Measurements from ENCODE around the gene UCK1.

Gene UCK1

GRCh38 chr9:131499254-131499767 is 31.8 kb downstream of the UCK1 start:
- H3K27ac Mint-ChIP-seq, result peak overlapping the region; percentile 50
- no peaks in the 10 kb centered on the region for H3K36me3 Mint-ChIP-seq
- no peaks in the 10 kb centered on the region for H3K27me3 Mint-ChIP-seq
- peak overlapping the region; percentile 25 for H3K4me3 Mint-ChIP-seq
- H3K4me1 Mint-ChIP-seq (ENCODE audit: low read depth), result peaks cover 59% of the 10 kb centered on the region
- H3K9me3 Mint-ChIP-seq (ENCODE audit: low read depth), result no peaks in the 10 kb centered on the region

- Mint-ChIP-seq H3K27me3 (no peaks in the 10 kb centered on the region), H3K9me3 (ENCODE audit: low read depth) (no peaks in the 10 kb centered on the region), H3K4me1 (ENCODE audit: low read depth) (peaks cover 42% of the 10 kb centered on the region), H3K36me3 (peaks cover 4% of the 10 kb centered on the region), H3K4me3 (no peak overlapping the region), H3K27ac (peak overlapping the region; percentile 73)
Measured at GRCh38 chr9:131496844-131497405, 34.1 kb downstream of the UCK1 start.

GRCh38 chr9:131495785-131496184 is 35.3 kb downstream of the UCK1 start:
- H3K36me3 Mint-ChIP-seq, result peaks cover 4% of the 10 kb centered on the region
- H3K27ac Mint-ChIP-seq, result no peak overlapping the region
- H3K4me1 Mint-ChIP-seq (ENCODE audit: low read depth), result peaks cover 33% of the 10 kb centered on the region
- no peaks in the 10 kb centered on the region for H3K9me3 Mint-ChIP-seq (ENCODE audit: low read depth)
- no peak overlapping the region for H3K4me3 Mint-ChIP-seq
- H3K27me3 Mint-ChIP-seq, result no peaks in the 10 kb centered on the region

GRCh38 chr9:131494296-131494870 is 36.7 kb downstream of the UCK1 start:
- H3K27me3 Mint-ChIP-seq, result no peaks in the 10 kb centered on the region
- no peaks in the 10 kb centered on the region for H3K9me3 Mint-ChIP-seq (ENCODE audit: low read depth)
- H3K4me1 Mint-ChIP-seq (ENCODE audit: low read depth), result peaks cover 21% of the 10 kb centered on the region
- peaks cover 7% of the 10 kb centered on the region for H3K36me3 Mint-ChIP-seq
- no peak overlapping the region for H3K4me3 Mint-ChIP-seq
- no peak overlapping the region for H3K27ac Mint-ChIP-seq

DNA sequence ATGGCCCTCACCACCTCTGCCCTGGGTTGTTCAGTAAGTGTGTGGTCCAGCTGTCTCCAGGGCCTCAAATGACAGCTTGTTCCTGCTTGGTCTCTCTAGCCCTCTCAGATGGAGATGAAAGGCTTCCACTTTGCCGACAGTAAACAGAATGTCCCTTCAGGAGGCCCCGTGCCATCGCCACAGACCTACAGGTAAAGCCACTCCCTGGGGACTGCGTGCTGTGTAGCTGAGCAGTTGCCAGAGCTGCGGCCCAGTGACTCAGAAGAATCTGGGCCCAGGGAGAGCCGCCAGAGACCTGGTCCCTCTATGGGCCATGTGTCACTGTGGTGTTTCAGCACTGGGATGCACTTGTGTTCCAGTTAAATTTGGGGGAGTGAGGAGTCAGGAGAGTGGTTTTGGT is 39.0 kb downstream of the UCK1 start:
- Mint-ChIP-seq H3K9me3 (ENCODE audit: low read depth) (no peaks in the 10 kb centered on the region), H3K4me1 (ENCODE audit: low read depth) (peaks cover 4% of the 10 kb centered on the region), H3K4me3 (no peak overlapping the region), H3K27me3 (no peaks in the 10 kb centered on the region), H3K36me3 (peaks cover 7% of the 10 kb centered on the region), H3K27ac (no peak overlapping the region)

DNA sequence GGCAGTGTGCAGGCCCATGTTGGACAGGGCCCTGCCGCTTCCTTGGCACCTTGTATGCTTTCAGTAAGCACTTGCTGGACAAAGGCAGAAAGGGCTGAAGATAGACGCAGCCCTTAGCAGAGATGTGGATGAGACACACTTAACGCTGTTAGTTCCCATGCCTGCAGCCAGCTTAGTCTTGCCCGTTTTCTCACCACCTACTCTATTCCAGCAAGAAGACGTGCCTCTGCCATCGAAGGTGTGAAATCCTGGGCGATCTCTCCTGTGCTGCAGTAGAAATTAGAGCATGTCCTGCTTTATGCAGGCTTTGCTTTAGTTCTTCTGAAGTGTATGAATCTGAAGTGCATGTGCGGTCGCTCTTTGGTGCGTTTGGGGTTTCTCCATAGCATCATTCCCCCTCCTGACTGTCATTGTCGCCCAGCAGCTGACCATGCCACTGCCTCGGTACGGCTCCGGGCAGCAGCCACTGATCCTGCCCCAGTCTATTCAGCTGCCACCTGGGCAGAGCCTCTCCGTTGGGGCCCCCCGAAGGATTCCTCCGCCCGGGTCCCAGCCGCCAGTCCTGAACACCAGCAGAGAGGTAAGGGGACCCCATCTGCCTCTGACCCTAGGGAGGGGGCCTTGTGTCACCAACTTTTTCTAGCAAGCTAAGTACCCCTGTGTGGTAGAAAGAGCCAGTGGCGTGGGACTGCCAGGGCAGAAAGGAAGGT is 39.9 kb downstream of the UCK1 start:
- Mint-ChIP-seq H3K27me3 (no peaks in the 10 kb centered on the region), H3K36me3 (peaks cover 7% of the 10 kb centered on the region), H3K9me3 (ENCODE audit: low read depth) (no peaks in the 10 kb centered on the region), H3K4me3 (no peak overlapping the region), H3K4me1 (ENCODE audit: low read depth) (peaks cover 4% of the 10 kb centered on the region), H3K27ac (peak overlapping the region; percentile 41)

DNA sequence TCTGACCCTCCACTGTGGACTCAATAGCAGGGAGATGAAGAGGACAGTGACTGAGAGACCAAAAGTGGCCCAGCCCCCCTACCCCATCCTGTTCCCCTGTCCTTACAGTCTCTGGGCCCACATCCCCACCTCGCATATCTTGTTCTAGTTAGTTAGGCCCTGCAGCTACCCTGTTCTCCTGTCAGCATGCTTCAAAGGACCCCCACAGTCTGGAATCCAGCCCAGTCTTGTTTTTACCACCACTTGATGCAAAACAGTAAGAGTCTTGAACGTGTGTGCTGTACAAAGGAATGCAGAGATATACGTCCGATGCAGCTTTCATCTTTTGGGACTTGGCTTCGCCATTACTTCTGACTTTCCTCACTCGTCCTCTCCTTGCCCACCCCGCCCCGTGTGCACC is 40.5 kb downstream of the UCK1 start:
- Mint-ChIP-seq H3K9me3 (ENCODE audit: low read depth) (no peaks in the 10 kb centered on the region), H3K4me1 (ENCODE audit: low read depth) (peaks cover 4% of the 10 kb centered on the region), H3K4me3 (no peak overlapping the region), H3K27ac (peak overlapping the region; percentile 41), H3K36me3 (peaks cover 7% of the 10 kb centered on the region), H3K27me3 (no peaks in the 10 kb centered on the region)

- Mint-ChIP-seq H3K4me3 (no peak overlapping the region), H3K27ac (peak overlapping the region; percentile 10), H3K27me3 (no peaks in the 10 kb centered on the region), H3K4me1 (ENCODE audit: low read depth) (peaks cover 4% of the 10 kb centered on the region), H3K36me3 (peaks cover 4% of the 10 kb centered on the region), H3K9me3 (ENCODE audit: low read depth) (no peaks in the 10 kb centered on the region)
Measured at GRCh38 chr9:131487621-131488031, 43.4 kb downstream of the UCK1 start.

DNA sequence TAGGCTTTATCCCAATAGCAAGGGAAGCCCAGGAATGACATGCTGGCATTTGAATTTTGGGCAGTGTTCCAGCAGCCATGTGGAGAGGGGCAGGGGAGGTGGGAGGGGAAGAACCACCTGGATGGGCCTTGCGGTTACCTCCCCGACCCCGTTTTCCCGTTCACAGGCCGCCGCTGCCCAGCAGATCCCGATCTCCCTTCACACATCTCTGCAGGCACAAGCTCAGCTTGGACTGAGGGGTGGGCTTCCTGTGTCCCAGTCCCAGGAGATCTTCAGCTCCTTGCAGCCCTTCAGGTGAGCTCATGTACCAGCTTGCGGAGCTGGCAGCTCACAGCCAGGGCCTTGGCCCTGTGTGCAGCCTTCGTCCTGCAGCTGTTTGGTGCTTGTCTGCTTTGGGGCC is 44.1 kb downstream of the UCK1 start:
- Mint-ChIP-seq H3K36me3 (peaks cover 5% of the 10 kb centered on the region), H3K27ac (no peak overlapping the region), H3K27me3 (no peaks in the 10 kb centered on the region), H3K4me3 (no peak overlapping the region), H3K4me1 (ENCODE audit: low read depth) (peaks cover 7% of the 10 kb centered on the region), H3K9me3 (ENCODE audit: low read depth) (no peaks in the 10 kb centered on the region)

DNA sequence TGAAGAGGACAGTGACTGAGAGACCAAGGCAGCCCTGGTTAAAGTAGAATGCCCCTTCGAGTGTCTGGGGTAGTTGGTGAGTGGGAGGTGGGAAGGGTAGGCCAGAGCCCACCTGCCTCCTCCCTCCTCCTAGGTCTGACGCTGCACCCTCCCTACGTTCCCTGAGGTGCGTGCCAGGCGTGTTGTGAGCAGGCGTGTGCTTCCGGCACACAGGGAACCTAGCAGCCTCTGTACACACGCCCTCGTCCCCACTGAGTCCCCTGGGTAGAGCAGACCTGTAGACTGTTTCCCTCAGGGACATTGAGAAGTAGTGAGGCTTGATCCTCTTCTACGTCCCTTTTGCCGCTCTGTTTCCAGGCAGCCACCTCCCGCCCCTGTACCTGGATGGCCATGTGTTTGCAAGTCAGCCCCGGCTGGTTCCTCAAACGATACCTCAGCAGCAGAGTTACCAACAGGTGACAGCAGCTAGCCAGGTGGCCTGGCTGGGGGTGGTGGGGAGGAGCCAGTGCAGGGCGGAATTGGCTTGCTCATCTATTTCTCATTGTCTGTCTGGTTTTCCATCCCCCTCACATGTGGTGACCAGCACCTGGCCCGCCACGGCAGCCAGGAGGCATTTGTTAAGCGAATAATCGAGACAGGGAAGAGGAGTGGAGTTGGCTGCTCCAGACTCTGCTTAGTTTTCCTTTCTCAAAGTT is 45.2 kb downstream of the UCK1 start:
- no peak overlapping the region for H3K4me3 Mint-ChIP-seq
- H3K27ac Mint-ChIP-seq, result peak overlapping the region; percentile 22
- H3K36me3 Mint-ChIP-seq, result peaks cover 6% of the 10 kb centered on the region
- H3K4me1 Mint-ChIP-seq (ENCODE audit: low read depth), result peaks cover 7% of the 10 kb centered on the region
- H3K27me3 Mint-ChIP-seq, result no peaks in the 10 kb centered on the region
- H3K9me3 Mint-ChIP-seq (ENCODE audit: low read depth), result no peaks in the 10 kb centered on the region

- Mint-ChIP-seq H3K4me3 (no peak overlapping the region), H3K4me1 (ENCODE audit: low read depth) (peaks cover 8% of the 10 kb centered on the region), H3K27ac (no peak overlapping the region), H3K36me3 (peaks cover 6% of the 10 kb centered on the region), H3K9me3 (ENCODE audit: low read depth) (no peaks in the 10 kb centered on the region), H3K27me3 (no peaks in the 10 kb centered on the region)
Measured at GRCh38 chr9:131485206-131485605, 45.9 kb downstream of the UCK1 start.

- H3K9me3 Mint-ChIP-seq (ENCODE audit: low read depth), result no peaks in the 10 kb centered on the region
- H3K4me1 Mint-ChIP-seq (ENCODE audit: low read depth), result peaks cover 8% of the 10 kb centered on the region
- no peak overlapping the region for H3K4me3 Mint-ChIP-seq
- no peaks in the 10 kb centered on the region for H3K27me3 Mint-ChIP-seq
- H3K27ac Mint-ChIP-seq, result no peak overlapping the region
- peaks cover 2% of the 10 kb centered on the region for H3K36me3 Mint-ChIP-seq
Measured at GRCh38 chr9:131484560-131485185, 46.4 kb downstream of the UCK1 start.

- Mint-ChIP-seq H3K27ac (no peak overlapping the region), H3K27me3 (no peaks in the 10 kb centered on the region), H3K4me1 (ENCODE audit: low read depth) (peaks cover 8% of the 10 kb centered on the region), H3K4me3 (no peak overlapping the region), H3K36me3 (peaks cover 2% of the 10 kb centered on the region), H3K9me3 (ENCODE audit: low read depth) (no peaks in the 10 kb centered on the region)
Measured at GRCh38 chr9:131484051-131484445, 47.0 kb downstream of the UCK1 start.

GRCh38 chr9:131483319-131484050 is 47.6 kb downstream of the UCK1 start:
- H3K27me3 Mint-ChIP-seq, result no peaks in the 10 kb centered on the region
- H3K4me1 Mint-ChIP-seq (ENCODE audit: low read depth), result peaks cover 8% of the 10 kb centered on the region
- no peak overlapping the region for H3K27ac Mint-ChIP-seq
- no peaks in the 10 kb centered on the region for H3K9me3 Mint-ChIP-seq (ENCODE audit: low read depth)
- H3K36me3 Mint-ChIP-seq, result peaks cover 2% of the 10 kb centered on the region
- no peak overlapping the region for H3K4me3 Mint-ChIP-seq
